Tongue (tissue), 2 donors: ENCODE results near the gene FMO5. TPM values are rescaled to one million over a fixed set of nuclear protein-coding genes. Genes with fewer than 3 reads are reported as not detected.
"Not testable (repeated sequence)": the region's sequence is repeated elsewhere in the genome, so short reads cannot be mapped to it uniquely, and the experiment has no call there.

ENCODE experiments used
- DNase-seq: peaks from one replicate; pipeline ENCODE4 v3.0.0-alpha.2; 2015
- total RNA-seq: library from RNA; depleted of rRNA; stranded (reverse); fragments of >200 nt; gene quantifications from one replicate; pipeline ENCODE4 v1.2.3, GENCODE V29; 2014

FMO5 gene
- total RNA-seq, 1 donor from 2014 or later, result 1.5 TPM

- DNase-seq, result no peak
These were observed 21.1 kb downstream of the FMO5 start for GRCh38 chr1:147204080-147204479.

DNA sequence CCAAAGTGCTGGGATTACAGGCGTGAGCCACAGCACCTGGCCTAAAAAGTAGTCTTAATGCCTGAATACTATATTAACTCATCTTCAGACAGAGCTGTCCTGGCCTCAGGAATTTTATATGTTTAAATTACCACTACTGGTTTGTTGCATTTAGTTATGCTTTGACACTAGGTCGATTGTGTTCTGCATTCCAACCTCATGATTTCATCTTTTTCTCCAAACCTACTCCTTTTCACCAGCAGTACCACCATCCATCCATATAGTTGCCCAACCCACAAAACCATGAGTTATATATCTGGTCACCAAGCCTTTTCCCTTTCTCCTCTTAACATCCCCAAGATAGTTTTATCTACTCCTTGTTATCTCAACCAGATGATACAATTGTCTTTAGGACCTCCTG lies 22.6 kb downstream of the FMO5 start:
- no peak for DNase-seq

DNA sequence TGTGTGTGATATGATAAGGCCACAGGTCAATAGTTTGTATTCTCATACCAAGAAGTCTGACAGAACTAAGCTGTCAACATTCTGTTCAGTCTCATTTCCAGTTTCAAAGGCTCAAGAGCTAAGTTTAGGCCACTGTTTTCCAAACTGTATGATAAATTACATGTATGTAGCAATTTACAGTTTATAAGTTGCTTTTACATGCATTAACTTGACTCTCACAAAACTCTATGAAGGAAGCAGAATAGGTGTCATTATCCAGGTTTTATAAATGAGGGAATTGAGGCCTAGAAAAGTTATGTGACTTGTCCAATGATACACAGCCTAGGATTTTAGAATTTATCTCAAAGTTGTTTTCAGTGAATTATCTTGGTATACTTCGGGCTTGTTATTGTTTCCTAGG lies 23.4 kb downstream of the FMO5 start:
- DNase-seq, result no peak

DNA sequence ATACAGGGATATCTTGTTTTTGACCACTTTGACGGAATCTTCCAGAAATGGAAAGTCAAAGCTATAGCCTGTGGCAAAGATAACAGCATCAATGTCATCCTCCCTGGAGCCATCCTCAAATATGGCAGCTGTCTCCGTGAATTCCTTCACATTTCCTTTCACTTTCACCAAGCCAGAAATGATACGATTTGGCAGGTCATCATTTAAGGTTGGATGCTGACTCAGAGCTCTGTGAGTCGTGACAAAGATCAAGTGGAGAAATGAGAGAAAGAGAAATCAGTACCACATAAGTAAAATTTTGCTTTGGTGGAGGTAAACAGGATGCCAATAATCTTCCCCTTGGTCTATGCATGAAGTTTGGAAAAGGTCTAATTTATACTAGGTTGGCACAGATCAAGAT lies 23.9 kb downstream of the FMO5 start:
- DNase-seq, result no peak

DNA sequence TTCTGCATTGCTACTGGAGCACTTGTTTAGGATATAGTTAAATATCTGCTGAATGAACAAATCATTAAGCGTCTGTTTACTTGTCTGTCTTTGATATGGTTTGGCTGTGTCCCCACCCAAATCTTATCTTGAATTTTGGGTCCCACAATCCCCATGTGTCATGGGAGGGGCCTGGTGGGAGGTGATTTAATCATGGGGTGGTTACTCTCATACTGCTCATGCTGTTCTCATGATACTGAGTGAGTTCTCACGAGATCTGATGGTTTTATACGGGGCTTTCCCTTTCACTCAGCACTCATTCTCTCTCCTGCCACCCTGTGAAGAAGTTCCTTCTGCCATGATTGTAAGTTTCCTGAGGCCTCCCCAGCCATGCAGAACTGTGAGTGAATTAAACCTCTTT lies 27.8 kb downstream of the FMO5 start:
- not testable (repeated sequence) for DNase-seq

DNA sequence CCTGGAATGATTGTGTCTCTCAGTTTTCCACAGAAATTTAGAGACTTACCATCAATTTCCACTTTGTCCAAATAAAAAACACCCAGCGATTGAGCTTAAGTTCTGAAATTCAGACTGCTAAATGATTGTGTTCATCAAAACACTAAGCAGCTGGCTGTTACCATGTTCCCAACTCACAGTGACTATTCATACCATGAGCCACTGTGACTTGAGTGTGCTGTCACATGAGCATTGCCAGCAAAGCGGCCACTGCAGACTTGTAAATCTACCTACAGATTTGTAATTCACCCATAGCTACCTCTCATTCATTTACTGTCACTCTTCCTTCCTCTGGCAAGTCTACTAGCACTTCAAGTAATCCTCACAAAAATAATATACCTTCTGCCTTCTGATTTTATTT lies 35.6 kb downstream of the FMO5 start:
- DNase-seq, result no peak

GRCh38 chr1:147185432-147185831 lies 39.7 kb downstream of the FMO5 start:
- peak; percentile 8 for DNase-seq

DNA sequence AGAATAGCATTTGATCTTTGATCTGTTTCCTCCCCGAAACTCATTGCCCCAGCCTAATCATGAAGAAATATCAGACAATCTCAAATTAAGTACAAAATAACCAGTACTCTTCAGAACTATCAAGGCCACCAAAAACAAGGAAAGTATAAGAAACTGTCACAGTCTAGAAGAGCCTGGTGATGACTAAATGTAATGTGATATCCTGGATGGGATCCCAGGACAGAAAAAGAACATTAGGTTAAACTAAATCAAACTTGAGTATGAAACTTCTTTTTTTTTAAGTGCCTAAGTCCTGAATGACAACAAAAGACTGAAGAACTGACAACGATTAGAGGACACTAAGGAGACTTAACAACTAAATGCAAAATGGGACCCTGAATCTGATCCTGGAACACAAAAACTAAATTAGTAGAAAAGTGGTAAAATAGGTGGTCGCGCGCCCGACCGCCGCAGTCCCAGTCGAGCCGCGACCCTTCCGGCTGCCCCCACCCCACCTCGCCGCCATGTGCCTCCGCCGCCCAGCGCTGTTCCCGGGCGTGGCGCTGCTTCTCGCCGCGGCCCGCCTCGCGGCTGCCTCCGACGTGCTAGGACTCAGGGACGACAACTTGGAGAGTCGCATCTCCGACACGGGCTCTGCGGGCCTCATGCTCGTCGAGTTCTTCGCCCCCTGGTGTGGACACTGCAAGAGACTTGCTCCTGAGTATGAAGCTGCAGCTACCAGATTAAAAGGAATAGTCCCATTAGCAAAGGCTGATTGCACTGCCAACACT lies 47.3 kb downstream of the FMO5 start:
- DNase-seq, result peak; percentile 22

- peak; percentile 98 for DNase-seq
These were observed 52.7 kb downstream of the FMO5 start, which contains the start of gene PRKAB2 for GRCh38 chr1:147172168-147173016. TSS of gene PRKAB2 (minus strand) at chr1:147172470. CDS start at chr1:147172144, 326 bp downstream.

- DNase-seq, result peak; percentile 33
These were observed 53.6 kb downstream of the FMO5 start for GRCh38 chr1:147171399-147172167.

GRCh38 chr1:147169840-147170674 lies 55.1 kb downstream of the FMO5 start:
- DNase-seq, result no peak

- no peak for DNase-seq
These were observed 56.0 kb downstream of the FMO5 start for GRCh38 chr1:147169171-147169570.

GRCh38 chr1:147168626-147169058 lies 56.5 kb downstream of the FMO5 start:
- DNase-seq, result no peak

DNA sequence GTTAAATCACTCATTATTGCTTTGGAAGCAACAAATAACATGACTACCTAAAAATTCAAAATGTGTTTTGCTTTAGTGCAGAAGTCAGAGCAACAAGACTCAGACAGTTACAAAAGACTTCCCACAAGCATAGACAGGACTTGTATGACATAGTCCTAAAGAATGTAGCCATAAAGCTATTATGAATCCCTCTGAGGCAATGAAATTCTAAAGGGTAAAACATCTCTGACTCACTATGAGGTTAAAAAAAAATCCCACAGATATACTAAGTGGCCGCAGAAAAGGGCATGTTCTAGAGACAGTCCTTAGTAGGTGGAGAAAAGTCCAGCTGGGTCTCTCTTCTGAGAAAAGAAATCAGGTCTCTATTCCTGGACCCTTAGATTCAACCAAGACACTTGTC lies 57.8 kb downstream of the FMO5 start:
- DNase-seq, result no peak

GRCh38 chr1:147163019-147163418 lies 62.1 kb downstream of the FMO5 start:
- DNase-seq, result no peak

DNA sequence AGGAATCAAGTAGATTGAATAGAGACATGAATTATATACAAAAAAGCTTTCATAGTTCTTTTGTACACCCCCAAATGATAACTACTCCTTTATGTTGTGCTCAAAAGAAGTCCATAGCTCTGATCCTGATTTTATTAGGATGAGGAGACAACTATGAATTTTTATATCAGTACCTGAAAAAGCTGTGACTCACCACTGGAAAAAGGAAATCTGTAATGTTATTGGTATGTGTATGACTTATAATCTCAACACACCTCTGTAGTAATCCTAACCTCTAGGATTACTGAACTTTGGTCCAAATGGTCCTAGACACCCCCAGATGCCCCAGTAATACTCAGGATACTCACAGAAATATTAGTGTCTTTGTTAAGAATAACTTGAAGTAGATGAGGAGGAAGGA lies 63.0 kb downstream of the FMO5 start:
- DNase-seq, result no peak

DNA sequence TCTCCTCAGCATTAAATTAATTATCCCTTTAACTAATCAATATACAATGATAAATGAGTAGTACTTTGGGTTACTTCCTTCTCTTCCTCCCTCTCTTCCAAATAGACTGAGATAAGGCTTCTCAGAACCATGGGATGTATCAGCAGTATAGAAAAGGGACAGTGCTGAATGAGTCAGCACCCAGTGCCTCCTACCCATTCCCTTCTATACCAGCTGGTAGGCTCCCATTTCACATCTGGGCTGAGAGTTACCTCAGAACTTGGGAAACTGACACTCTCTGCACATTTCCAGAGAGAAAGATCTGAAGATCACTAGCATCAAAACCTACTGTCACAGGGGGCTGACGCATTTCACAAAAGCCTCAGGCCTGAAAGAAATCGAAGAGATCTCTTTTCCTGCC lies 68.0 kb downstream of the FMO5 start:
- not testable (repeated sequence) for DNase-seq

- no peak for DNase-seq
These were observed 68.5 kb downstream of the FMO5 start for GRCh38 chr1:147156642-147157041.

- DNase-seq, result no peak
These were observed 72.4 kb downstream of the FMO5 start for GRCh38 chr1:147152772-147153171.

DNA sequence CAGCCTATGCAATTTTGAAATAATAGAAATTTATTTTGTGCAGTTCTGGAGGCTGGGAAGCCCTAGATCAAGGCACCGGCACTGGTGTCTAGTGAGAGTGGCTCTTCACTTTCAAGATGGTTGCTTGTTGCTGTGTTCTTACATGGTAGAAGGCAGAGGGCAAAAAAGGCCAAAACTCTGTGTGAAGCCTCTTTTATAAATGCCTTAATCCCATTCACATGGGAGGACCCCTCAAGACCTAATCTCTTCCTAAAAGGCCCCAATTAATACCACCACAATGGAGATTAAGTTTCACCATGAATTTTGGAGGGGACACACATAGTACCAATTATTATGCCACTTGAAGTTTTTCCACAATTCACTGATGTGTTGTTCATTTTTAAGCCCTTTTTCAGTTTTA lies 73.9 kb downstream of the FMO5 start:
- DNase-seq, result no peak

GRCh38 chr1:147142886-147143285 lies 82.3 kb downstream of the FMO5 start:
- no peak for DNase-seq
